GM21390 (cell line): Measurements from ENCODE around the gene SLC4A1.

ENCODE experiments used
- ATAC-seq: cut with Tn5 transposase; IDR thresholded peaks from one replicate; pipeline ENCODE4 v1.9.1; 2021; ENCODE audit not compliant: unreplicated experiment

Gene SLC4A1

DNA sequence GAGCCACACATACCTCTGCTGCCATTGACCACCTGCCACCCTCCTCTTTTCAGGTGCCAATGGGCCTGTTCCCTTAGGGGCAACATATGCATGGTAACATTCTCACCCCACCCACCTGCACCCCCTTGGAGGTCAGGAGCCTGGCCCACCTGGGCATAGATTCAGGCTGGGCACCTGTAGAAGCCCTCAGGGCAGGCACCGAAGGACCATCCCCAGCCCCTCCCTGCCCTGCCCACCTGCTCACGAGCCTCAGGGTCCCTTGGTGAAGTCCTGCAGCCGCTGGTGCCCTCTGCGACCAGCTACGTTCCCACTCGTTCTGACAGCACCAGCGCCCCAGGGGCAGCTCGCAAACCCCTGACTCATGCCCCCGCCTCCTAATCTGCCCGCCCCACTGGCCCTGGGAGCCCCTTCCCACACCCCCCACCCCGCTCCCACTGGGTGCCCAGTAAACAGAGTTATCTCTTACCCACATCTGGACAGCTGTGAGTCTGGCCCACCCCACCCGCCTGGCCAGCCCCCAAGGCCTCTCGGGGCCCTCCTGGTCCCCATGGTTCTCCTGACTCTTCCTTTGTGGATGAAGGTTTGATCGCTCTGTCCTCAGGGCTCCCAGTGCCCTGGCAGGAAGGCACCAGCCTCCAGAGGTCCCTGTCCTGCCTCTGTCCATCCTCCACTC, at the start of gene SLC4A1:
TSS of gene SLC4A1 (minus strand) at position 318 of the 673 bp plus-strand sequence. CDS start 5,269 bp downstream, outside the sequence.
- no peak for ATAC-seq

DNA sequence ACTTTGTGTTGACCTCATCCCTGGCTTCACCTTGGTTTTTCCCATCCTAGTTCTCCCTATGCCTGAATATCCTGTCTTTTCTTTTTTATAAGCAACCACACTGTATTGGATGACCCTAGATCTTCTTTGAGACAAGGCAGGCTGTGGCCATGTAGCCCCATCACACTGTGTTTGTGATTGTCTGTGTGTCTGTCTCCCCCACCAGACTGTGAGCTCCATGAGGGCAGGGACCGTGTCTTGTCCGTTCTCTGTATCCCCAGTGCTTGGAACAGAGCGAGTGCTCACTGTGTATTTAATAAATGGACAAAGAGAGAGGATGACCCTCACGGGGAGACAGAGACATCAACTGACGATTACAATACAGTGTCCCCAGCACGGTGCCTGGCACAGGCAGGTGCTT, 49.6 kb upstream of the SLC4A1 start:
- ATAC-seq, result no peak

DNA sequence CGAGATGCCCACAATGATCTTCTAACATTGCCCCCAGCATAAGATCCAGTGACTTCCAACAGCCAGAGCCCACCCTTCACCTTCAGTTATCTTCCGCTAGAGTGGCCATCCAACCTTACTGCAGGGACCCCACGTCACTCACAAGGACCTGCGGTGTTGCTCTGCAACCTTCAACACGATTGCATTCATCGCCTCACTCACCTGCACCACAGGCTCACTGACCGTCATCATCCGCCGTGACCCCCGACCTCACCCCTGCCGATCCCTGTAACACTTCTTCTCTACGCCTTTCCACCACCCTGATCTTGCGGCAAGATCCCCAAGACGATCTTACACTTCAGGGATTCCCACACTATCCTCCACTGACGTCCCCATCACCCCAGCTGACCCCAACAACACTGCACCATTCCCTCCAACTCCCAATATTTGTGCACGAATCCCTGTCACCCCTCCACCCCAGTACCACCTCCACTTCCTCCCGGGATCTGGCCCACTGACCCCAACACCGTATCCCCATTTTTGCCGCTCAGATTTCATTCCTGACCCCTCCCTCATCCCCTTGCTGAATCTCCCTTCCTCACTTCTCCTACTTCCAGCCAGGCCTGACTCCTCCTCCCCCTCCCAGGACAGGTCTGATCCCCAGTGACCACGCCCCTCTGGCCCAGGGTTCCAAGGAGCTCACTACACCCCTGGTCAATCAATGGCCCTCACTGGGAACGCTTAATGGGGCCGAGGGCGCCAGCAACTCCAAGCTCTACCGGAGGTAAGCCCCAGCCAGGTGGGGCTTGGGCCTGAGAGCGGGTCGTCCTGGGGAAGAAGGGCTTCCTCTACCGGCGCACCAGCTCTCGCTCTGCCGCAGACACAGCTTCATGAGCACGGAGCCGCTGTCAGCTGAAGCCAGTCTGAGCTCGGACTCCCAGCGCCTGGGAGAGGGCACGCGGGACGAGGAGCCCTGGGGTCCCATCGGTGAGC, 48.1 kb upstream of the SLC4A1 start:
- no peak for ATAC-seq

DNA sequence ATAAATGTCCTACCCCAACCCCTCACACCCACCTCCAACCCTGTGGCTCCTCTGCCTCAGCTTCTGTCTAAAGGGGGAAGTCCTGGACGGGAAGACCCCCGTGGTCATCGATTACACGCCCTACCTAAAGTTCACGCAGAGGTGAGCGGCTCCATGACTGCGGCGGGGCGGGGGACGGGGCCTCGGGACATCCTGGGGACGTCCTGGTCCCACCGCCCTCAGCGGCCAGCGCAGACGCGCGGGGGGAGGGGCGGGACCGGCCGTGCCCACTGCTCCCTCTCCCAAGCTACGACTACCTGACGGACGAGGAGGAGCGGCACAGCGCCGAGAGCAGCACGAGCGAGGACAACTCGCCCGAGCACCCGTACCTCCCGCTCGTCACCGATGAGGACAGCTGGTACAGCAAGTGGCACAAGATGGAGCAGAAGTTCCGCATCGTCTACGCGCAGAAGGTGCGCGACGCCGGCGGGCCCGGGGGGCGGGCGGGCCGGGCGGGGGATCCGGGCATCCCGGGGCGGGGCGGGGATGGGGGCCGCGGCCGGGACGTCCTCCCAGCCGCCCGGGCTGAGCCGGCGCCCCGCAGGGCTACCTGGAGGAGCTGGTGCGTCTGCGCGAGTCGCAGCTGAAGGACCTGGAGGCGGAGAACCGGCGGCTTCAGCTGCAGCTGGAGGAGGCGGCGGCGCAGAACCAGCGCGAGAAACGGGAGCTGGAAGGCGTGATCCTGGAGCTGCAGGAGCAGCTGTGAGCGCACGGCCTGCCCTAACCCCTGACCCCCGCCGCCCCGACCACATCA, 47.1 kb upstream of the SLC4A1 start:
- ATAC-seq, result no peak

DNA sequence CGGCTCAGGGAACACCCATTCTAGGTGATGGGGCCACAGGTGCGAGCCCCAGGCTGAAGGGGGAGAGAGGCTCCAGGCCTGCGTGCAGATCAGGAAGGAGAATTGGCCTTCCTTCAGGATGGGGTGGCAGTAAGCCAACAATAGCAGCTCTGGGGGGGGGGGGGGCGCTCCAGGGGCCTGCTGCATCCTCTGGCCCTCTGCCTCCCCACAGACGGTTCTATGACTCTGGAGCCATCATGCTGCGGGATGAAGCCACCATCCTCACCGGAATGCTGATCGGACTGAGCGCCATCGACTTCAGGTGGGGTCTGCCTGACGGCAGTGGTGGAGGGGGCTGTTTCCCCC, 46.6 kb upstream of the SLC4A1 start:
- ATAC-seq, result no peak

DNA sequence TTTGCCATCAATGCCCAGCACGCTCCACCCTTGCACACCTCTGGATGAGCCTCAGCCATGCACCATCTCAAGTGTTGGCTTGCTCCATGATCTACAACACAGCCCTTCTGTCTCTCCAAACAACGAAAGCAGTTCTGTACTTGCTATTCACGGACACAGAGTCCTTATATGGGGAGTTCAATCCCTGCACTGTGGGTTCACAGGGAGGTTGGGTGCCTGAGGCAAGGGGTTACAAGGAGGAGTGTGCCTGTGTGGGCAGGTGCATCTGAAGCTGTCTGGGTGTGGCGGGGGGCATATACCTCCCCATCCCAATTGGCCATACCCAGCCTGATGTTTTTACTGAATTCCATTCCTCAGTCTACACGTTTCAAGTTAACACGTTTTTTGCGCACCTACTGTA, 46.1 kb upstream of the SLC4A1 start:
- no peak for ATAC-seq

DNA sequence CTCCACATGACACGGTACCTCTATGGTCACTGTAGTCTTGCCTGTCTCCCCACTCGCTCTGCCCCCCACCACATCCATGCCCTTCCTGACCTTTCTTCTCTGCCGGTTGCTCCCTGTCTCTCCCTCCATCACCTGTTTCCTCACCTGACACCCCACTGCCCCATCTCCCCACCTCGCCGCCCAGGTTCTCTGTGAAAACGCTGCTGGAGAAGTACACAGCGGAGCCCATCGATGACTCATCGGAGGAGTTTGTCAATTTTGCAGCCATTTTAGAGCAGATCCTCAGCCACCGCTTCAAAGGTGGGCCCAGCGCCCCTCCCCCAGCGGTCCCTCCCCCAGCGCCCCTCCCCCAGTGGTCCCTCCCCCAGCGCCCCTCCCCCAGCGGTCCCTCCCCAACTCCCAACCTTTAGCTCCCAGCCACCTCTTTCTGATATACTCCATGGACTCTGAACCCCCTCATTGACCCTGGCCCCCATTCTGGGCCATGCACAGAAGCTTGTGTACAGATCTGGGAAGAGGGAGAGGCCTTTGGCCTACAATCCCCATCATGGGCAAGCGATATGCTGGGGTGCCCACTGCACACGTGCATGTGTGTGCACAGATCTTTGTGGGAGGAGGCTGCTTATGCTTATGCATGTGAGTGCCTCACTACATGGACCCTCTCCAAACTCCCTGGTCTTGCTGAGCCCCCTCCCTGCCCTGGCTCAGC, 44.6 kb upstream of the SLC4A1 start:
- no peak for ATAC-seq

DNA sequence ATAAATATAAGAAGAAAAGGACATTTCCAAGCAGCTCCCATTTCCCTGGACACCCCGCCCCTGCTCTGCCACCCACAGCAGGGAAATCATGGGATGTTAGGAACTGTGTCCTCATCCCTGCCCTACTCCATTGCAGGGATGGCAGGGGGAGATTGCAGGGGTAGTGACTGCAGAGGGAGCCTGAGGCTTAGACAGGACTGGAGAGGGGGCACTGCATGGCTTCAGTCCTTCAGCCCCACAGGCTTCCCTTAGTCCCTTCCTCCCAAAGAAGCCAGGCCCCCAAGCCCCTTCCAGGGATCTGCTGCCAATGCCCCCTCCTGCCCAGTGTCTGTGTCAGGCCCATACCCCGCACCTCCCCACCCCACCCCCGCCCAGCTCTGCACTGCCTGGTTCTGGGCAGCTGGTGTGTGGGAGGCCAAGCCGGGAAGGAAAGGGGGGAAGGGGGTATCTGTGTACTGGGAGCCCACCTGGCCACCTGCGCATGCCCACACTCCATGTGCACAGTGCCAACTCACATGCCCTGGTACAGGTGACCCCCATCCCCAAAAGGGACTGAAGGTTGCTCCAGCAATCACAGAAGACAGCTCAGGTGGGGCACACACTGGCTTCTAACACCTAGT, 43.7 kb upstream of the SLC4A1 start:
- no peak for ATAC-seq

DNA sequence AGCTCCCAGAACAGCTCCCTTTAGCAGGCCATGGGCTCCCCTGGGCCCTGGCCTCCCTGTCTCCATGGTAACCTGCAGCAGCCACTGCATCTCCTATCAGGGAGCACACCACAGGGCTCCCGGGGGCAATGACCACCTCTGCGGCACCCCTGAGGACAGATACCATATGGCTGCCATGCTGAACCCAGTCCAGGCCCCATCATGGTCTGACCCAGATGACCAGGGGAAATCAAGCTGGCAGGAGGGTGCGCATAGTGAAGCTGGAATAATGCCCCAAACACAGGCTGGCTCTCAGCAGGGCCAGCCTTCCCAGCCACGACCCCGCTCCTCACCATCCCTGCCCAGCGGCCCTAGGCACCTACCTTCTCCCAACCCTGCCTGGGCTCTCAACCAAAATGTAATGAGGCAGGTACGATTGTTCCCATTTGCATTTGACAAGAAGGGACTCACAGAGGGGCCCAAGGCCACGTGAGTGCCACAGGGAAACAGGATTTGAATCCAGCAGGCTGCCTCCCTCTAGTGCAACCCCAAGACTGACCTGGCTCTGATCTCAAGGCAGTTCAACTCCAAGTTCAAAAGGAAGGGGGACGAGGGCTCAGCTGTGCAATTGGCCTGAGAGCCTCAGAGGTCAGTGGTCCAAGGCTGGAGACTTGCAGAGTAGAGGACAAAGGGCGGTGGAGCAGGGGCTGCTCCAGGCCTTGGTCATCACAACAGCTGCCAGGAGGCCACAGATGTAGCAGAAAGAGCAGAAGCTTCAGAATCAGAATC, 42.9 kb upstream of the SLC4A1 start:
- no peak for ATAC-seq

DNA sequence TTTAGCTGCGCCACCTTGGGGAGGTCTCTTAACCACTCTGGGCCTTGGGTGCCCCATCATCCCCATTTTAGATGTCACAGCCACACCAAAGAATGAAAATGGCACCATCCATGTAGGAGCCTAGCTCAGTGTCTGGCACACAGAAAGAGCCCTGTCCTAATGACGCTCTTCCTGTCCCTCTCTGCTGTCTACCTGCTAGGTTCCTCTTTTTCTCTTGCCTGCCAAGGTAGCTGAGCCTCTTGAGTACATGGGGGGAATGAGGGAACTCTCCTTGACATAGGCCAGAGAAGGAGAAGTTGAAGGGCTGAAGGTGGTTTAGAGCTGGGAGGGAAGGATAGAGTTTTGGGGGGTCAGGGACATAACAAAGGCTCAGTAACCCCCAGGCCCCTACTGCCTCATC, 42.3 kb upstream of the SLC4A1 start:
- ATAC-seq, result no peak

DNA sequence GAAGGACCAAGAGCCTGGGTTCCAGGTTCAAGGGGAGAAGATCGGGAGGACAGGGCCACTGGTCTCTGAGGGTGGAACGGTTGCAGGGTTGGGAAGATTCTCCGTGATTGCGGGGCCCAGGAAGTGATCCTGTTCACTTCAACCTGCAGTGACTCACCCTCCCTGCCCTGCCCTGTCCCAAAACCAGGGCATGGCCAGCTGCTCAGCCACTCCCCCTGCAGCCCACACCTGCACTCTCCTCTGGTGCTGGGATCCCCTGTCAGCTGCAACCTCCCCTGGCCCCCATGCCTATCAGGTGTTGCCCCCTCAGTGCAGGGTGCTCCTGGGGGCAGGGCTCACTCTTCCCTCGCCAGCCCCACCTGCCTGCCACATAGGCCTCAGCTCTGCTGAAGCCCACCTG, 41.5 kb upstream of the SLC4A1 start:
- no peak for ATAC-seq

DNA sequence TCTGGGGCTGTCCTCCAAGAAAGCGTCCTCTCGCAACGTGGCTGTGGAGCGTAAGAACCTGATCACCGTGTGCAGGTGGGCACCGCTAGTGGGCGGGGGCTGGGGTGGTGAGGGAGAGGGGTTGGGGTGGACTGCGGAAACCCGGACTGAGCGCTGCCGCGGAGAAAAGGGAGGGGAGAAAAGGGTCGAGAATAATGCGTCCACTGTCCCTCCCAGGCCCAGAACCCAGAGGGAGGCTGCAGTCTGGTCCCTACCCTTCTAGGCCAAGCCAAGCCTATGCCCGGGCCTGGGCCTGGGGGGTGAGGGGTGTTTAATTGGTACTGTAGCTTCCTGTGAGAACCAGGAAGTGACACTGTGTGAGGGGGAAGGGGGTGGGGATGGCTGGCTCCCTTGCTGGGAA, 40.9 kb upstream of the SLC4A1 start:
- ATAC-seq, result no peak

DNA sequence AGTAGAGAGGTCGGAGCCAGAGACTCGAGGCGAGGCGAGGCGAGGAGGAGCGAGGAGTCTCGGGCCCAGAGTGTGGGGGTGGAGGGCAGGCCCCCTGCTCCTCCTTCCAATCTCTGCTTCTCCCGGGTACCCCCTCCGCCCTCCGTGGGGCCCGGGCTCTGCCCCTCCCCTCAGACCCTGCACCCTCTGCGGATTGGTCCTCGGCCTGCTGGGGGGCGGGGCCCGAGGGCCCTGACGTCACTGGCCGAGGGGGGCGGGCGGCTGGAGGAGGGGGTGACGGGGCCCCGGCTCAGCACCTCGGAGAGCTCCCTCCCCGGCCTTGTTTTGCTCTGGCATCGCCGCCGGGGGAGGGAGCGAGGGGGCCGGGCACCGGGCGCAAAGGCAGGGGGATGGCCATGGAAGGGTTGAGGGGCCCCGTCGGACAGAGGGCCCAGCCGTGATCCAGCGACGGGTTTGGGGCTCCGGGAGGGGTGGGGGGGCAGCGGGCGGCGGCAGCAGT, 40.4 kb upstream of the SLC4A1 start, which contains the start of gene RUNDC3A:
TSS of gene RUNDC3A (plus strand) at position 282 of the 499 bp plus-strand sequence. CDS start 232 bp downstream, outside the sequence.
- ATAC-seq, result no peak

DNA sequence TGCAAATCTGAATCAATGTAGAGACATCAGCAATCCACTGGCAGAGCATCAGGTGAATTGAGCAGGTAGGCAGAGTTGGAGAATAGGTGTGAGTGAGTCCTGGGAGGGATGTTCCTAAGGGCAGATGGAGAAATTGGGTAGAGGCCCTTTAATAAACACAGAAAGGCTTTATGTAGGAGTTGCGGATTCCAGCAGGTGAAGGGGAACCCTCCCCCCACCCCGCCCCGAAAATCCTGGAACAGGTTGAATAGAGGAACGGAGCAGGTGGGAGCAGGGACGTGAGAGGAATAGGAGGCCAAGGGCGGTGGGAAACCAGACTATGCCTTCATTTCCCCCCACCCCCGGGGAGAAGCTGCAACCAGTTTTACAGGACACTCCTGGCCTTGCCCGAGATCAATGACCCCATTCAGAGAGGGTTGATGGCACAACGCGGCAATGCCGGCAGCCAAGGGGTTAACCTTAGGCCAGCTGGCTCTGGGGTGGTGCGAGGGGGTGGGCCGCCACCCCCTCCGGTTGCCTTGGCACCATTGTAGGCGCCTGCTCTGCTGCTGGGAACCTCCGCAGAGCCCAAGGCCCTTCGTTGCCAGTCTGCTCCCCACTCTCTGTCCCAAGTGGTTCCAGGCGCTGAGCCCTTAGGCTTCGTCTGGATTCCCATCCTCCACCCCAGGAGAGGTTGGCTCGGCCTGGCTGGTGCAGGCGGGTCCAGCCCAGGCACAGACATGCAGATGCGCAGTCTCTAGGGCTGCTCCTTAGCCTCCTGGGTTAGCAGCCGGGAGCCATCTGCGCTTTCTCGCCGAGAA, 39.7 kb upstream of the SLC4A1 start:
- no peak for ATAC-seq

DNA sequence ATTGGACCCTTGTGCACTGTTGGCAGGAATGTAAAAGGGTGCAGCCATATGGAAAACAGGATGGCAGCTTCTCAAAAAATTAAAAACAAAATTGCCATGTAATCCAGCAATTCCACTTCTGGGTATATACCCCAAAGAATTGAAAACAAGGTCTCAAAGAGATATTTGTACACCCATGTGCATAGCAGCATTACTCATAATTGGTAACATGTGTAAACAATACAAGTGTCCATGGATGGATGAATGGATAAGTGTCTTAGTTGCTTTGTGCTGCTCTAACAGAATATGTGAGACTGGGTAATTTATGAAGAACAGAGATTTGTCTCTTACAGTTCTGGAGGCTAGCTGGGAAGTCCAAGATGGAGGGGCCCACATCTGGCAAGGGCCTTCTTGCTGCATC, 36.7 kb upstream of the SLC4A1 start:
- ATAC-seq, result no peak

DNA sequence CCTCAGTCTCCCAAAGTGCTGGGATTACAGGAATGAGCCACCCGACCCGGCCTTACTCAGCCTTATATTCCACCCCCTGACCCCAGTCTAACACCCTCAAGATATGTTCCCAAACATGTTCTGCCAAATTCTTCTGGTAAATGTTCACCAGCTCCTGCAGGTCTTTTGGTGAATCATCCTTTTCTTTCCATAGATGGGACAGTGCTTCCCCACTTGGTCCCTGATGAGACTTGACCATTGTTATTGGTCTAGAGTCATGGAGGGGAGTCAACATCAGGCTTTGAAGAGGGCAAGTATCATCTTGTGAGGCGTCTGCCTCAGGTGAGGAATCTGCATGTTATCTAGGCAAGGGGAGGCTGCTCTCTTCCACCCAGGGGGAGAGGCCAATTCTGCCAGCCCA, 30.0 kb upstream of the SLC4A1 start:
- ATAC-seq, result no peak

DNA sequence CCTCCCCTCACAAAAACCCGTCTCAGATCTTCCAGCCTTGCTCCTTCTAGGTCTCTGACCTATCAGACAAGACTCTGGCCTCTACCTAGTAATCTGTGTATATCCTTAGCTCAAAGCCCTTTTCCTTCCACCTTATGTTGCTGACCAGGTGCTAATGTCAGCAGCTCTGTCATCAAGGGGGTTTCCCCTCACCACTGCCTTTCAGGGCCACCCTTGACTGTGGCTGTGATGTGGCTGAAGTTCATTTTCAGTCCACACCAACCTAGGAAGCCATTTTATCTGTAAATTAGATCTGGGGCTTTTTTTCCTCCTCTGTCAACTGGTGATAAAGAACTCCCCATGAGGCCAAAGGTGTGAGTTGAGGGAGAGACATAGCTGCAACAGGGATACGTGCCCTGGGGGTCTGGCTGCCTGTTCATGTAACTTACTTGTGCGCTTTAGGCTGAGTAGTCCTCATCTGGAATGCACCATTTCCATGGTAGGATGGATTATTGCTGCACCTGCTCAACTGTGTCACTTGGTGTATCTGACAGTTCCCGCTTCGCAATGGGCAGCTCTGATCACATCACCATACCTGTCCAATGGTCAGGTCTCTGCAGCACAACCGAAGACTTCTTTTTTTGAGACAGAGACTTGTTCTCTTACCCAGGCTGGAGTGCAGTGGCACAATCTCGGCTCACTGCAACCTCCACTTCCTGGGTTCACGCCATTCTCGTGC, 25.7 kb upstream of the SLC4A1 start:
- no peak for ATAC-seq

DNA sequence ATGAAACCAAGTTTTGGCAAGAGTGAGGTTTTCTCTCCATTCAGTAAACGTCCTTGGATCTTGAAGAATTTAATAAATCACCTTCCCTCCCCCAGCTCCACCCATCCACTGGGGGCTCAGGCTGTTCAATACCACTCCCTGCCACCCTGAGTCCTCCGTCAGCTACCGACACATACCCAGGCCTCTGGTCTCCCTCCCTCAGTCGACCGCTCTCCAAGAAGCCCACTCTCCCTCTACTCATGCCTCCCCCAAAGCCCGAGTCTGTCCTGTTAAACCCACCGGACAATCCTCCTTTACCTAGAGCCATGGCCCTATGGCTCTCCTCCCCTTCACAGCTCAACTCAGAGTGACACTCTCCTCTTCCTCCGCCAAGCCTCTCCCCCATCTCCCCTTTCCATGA, 19.7 kb upstream of the SLC4A1 start:
- ATAC-seq, result no peak
